ENCODE data around the gene SGO2. TPM values are rescaled to one million over a fixed set of nuclear protein-coding genes. Genes with fewer than 3 reads are reported as not detected.

SGO2 gene
- total RNA-seq, 1 donor from 2014 or later, result 27.2 TPM

DNA sequence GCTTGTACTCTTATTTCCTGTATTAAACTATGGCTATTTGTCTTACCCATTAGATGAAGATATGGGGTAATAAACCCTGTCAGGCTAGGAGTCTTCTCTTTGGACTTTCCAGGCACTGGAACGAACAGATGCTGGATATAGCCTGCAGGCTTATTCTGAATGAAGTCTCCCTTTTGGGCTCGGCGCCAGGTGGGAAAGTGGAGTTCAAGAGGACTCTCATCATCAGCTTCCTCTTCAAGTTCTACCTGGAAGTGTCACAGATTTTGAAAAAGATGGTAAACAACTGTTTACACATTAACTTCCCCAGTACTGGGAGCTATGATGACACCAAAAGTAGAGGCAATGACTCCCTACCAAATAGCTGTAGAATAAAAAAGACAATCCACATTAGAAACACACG is 87.7 kb downstream of the SGO2 start:
- Mint-ChIP-seq H3K9me3 (no peaks in the 10 kb centered on the region), H3K4me1 (peaks cover 11% of the 10 kb centered on the region), H3K27ac (no peak overlapping the region), H3K4me3 (no peak overlapping the region), H3K27me3 (peaks cover under 1% of the 10 kb centered on the region), H3K36me3 (ENCODE audit: low read depth) (no peaks in the 10 kb centered on the region)
- intact Hi-C loops (cut with micrococcal nuclease), result no loop called here
- no peak for DNase-seq

DNA sequence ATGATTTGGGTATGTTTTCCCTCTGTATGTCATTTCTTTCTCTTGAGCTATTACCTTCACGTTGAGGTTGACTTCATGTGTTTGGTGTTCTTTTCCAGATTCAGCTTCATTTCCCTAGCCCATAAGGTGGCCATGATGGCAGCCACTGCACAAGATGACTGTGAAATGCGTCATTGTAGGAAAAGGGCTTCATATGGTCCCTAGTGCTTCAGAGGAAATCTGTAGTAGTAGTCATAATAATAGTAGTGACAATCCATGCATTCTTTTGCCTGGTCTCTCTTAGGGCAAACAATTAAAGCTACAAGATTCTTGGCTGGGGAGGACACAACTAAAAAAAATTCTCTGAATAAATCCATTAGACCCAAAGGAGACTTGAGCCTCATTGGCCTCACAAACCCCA is 88.2 kb downstream of the SGO2 start:
- H3K4me3 Mint-ChIP-seq, result no peak overlapping the region
- H3K4me1 Mint-ChIP-seq, result peaks cover 11% of the 10 kb centered on the region
- DNase-seq, result no peak
- no peaks in the 10 kb centered on the region for H3K27me3 Mint-ChIP-seq
- intact Hi-C loops (cut with micrococcal nuclease), result no loop called here
- H3K36me3 Mint-ChIP-seq (ENCODE audit: low read depth), result no peaks in the 10 kb centered on the region
- no peaks in the 10 kb centered on the region for H3K9me3 Mint-ChIP-seq
- H3K27ac Mint-ChIP-seq, result no peak overlapping the region

DNA sequence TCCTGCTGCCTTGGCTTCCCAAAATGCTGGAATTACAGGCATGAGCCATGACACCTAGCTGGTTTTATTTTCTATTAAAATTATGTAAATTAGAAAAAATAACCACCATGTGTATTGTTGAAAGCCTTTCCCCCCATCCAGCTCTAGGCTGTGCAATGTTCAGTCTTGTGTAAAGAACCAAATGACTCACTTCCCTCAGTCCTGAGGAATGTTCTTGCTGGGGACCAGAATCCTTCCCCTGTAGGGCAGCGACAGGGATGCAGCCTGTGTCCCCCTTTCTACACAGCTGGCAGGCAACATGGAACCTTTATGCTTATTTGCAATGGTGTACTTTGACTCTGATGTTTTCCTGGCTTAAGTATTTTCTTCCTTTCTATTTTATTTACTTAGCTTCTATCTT is 89.2 kb downstream of the SGO2 start:
- Mint-ChIP-seq H3K9me3 (no peaks in the 10 kb centered on the region), H3K4me3 (no peak overlapping the region), H3K36me3 (ENCODE audit: low read depth) (no peaks in the 10 kb centered on the region), H3K4me1 (peaks cover 11% of the 10 kb centered on the region), H3K27me3 (no peaks in the 10 kb centered on the region), H3K27ac (no peak overlapping the region)
- intact Hi-C loops (cut with micrococcal nuclease), result loop anchor here (5.0 kb wide), 1 partner anchor 87 kb away; no protein-coding TSS in a partner anchor
- DNase-seq, result no peak

DNA sequence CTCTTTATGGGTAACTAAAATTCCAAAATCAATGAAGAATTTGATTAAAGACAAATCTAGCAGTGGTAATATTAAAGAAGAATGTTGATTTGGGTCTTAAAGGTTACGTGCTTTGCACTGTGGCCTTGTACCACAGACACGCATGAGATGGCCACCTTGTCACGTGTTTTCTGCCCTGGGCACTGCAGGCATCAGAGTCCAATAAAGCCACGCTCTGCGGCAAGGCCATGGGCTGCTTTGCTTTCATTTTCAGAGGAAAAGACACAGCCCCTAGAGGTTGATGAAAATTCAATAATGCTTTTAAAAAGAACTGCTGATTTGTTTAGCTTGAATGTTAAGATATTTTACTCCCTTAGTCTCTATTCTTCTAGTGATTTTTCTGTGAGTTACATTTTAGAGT is 90.2 kb downstream of the SGO2 start:
- Mint-ChIP-seq H3K9me3 (no peaks in the 10 kb centered on the region), H3K4me1 (peaks cover 11% of the 10 kb centered on the region), H3K36me3 (ENCODE audit: low read depth) (no peaks in the 10 kb centered on the region), H3K27ac (no peak overlapping the region), H3K27me3 (no peaks in the 10 kb centered on the region), H3K4me3 (no peak overlapping the region)
- DNase-seq, result no peak
- intact Hi-C loops (cut with micrococcal nuclease), result loop anchor here (5.0 kb wide), 1 partner anchor 86 kb away; no protein-coding TSS in a partner anchor

DNA sequence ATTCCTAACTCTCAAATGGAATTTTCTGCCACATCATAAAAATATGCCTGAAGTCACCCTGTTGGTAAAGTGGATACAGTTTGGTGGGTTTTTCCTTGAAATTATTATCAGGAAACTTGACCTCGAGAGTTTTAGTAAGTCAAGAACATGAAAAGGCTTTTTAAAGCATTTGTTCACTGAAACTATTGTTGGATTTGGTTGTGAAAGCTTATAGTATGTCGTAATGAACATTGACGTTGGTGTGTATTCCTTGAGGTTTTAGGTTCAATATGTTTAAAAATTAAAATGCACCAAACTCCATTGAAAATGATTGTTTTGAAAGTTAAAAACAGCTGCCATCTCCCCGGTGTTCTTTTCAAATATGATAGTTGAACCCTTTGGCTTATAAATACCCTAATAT is 90.6 kb downstream of the SGO2 start:
- no peak overlapping the region for H3K4me3 Mint-ChIP-seq
- intact Hi-C loops (cut with micrococcal nuclease), result loop anchor here (5.0 kb wide), 1 partner anchor 86 kb away; no protein-coding TSS in a partner anchor
- H3K36me3 Mint-ChIP-seq (ENCODE audit: low read depth), result no peaks in the 10 kb centered on the region
- no peak overlapping the region for H3K27ac Mint-ChIP-seq
- peaks cover 11% of the 10 kb centered on the region for H3K4me1 Mint-ChIP-seq
- H3K27me3 Mint-ChIP-seq, result no peaks in the 10 kb centered on the region
- no peaks in the 10 kb centered on the region for H3K9me3 Mint-ChIP-seq
- no peak for DNase-seq

DNA sequence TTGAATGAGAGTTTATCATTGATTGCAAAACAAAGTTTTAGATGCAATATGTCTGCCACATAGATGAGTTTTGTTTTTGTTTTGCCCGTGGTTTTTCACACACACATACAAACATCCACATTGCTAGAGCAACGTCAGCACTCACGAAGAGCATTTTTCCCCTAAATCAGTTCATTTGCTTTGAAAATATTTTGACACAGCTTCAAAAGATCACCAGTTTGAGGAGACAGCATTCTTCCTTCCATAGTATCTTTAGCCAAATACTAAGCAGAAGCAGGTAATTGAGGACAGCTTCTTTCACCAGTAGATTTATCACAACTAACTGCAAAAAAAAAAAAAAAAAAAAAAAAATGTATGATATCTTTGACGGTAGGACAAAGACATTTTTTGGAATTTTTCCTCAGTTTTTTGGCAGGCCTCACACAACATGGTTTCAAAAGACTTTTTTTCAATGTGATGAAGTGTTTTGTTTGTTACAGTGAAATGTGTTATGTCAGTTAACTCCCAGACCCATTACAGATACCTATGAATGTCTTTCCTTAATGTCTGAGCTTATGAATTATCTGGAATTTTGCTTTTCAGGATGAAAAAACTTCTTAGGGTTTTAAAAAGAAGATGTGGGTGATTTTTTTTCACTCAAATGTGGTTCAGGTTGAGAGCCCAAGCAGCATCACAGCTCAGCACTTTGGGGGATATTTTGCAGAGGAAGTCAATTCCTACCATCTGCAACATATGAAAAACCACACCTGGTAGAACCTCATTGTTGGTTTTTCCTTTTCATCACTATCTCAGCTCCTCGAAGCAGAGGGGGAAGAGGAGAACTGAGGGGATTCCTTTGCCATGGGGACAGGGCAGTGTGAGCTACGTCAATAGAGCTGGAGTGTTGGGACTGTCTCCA is 91.4 kb downstream of the SGO2 start:
- intact Hi-C loops (cut with micrococcal nuclease), result loop anchor here (5.0 kb wide), 1 partner anchor 85 kb away; no protein-coding TSS in a partner anchor
- no peak overlapping the region for H3K4me3 Mint-ChIP-seq
- peaks cover 11% of the 10 kb centered on the region for H3K4me1 Mint-ChIP-seq
- no peaks in the 10 kb centered on the region for H3K9me3 Mint-ChIP-seq
- no peaks in the 10 kb centered on the region for H3K27me3 Mint-ChIP-seq
- H3K27ac Mint-ChIP-seq, result no peak overlapping the region
- H3K36me3 Mint-ChIP-seq (ENCODE audit: low read depth), result no peaks in the 10 kb centered on the region
- DNase-seq, result no peak

DNA sequence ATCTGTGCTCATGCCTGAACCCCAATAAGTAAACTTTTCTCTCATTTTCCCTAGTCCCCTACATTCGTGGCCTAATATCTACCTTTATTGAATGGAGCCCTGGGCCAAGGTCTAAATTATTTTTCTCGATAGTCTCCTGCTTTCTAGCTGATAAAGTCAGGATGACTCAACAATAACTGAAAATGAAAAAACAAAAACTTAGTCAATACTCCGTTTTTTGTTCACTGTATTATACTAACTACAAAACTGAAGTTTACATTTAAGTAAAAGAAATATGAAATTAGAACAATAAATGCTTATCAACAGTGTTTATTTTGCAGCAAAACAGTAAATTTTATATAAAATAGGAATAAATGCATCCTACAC is 92.0 kb downstream of the SGO2 start:
- DNase-seq, result no peak
- H3K4me1 Mint-ChIP-seq, result peaks cover 11% of the 10 kb centered on the region
- no peaks in the 10 kb centered on the region for H3K9me3 Mint-ChIP-seq
- H3K27ac Mint-ChIP-seq, result no peak overlapping the region
- intact Hi-C loops (cut with micrococcal nuclease), result loop anchor here (5.0 kb wide), 1 partner anchor 84 kb away; no protein-coding TSS in a partner anchor
- no peaks in the 10 kb centered on the region for H3K27me3 Mint-ChIP-seq
- H3K4me3 Mint-ChIP-seq, result no peak overlapping the region
- H3K36me3 Mint-ChIP-seq (ENCODE audit: low read depth), result no peaks in the 10 kb centered on the region

DNA sequence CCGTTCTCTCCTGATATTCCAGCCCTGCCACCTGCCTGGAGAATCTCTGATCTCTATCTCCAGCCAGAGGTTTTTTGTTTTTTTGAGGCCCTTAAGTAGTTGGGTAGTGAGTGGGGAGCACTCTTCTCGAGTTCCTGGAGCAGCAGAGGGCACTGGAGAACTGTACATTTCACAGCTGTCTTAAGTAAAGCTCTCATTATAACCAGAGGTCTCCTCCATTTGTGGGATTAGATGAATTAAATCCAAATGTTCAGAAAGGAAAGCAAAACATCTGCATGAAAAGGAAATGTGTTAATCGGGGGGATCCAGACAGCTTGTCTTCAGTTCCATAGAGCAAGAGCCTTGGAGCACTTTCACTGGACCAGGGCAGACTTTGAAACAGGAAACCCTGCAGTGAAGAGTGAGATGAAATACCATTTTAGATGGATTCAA is 92.6 kb downstream of the SGO2 start:
- Mint-ChIP-seq H3K27ac (no peak overlapping the region), H3K27me3 (no peaks in the 10 kb centered on the region), H3K4me1 (peaks cover 11% of the 10 kb centered on the region), H3K9me3 (no peaks in the 10 kb centered on the region), H3K4me3 (no peak overlapping the region), H3K36me3 (ENCODE audit: low read depth) (no peaks in the 10 kb centered on the region)
- DNase-seq, result no peak
- intact Hi-C loops (cut with micrococcal nuclease), result loop anchor here (5.0 kb wide), 1 partner anchor 84 kb away; no protein-coding TSS in a partner anchor

DNA sequence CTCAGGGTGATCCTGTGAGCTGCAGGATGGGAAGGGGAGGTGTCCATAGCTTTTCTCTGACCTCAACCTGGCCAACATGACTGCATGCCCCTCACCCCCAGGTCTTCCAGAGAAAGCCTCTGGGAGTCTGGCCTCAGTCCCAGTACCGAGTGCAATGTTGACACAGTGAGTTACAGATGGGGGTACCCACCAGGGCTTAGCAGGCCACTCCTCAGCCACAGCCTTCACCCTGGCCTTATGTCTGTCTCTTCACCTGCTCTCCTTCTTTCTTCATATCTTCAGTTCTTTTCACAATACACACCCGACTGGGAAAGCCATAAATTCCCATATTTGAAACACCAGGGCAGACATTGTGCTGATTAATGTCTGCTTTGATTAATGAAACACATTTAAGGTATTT is 93.3 kb downstream of the SGO2 start:
- no peak overlapping the region for H3K27ac Mint-ChIP-seq
- no peaks in the 10 kb centered on the region for H3K36me3 Mint-ChIP-seq (ENCODE audit: low read depth)

DNA sequence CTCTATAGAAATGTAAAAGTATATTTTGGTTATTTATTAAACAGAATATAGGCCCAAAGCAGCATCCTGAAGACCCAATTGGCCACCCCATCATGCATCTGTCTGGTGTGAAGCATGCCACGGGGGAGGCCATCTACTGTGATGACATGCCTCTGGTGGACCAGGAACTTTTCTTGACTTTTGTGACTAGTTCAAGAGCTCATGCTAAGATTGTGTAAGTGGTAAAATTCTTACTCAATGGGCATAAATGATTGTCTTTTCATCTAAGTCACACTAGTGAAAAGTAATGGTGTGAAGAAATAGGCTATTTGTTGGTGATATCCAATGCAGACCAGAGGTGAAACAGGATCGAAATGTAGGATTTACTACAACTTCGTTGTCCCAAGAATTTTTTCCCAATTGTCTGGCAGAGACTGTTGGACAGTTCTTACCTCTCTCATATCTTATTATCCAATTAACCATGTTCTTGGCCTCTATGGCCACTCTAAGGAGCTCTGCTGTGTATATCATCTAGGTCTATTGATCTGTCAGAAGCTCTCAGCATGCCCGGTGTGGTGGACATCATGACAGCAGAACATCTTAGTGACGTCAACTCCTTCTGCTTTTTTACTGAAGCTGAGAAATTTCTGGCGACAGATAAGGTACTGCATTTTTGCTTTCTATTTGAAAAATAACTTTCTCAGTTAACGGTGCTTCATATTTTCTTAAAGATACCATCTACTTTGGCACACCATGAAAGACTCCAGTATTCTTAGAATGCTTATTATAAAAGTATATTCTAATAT is 94.8 kb downstream of the SGO2 start:
- H3K27ac Mint-ChIP-seq, result no peak overlapping the region
- H3K27me3 Mint-ChIP-seq, result peaks cover 1% of the 10 kb centered on the region
- H3K36me3 Mint-ChIP-seq (ENCODE audit: low read depth), result no peaks in the 10 kb centered on the region

More for the DNA sequence above, 93.3 kb downstream of the SGO2 start:
- intact Hi-C loops (cut with micrococcal nuclease), result loop anchor here (5.0 kb wide), 1 partner anchor 83 kb away; no protein-coding TSS in a partner anchor
- peaks cover 11% of the 10 kb centered on the region for H3K4me1 Mint-ChIP-seq
- H3K27me3 Mint-ChIP-seq, result no peaks in the 10 kb centered on the region
- H3K4me3 Mint-ChIP-seq, result no peak overlapping the region
- no peak for DNase-seq
- H3K9me3 Mint-ChIP-seq, result no peaks in the 10 kb centered on the region

DNA sequence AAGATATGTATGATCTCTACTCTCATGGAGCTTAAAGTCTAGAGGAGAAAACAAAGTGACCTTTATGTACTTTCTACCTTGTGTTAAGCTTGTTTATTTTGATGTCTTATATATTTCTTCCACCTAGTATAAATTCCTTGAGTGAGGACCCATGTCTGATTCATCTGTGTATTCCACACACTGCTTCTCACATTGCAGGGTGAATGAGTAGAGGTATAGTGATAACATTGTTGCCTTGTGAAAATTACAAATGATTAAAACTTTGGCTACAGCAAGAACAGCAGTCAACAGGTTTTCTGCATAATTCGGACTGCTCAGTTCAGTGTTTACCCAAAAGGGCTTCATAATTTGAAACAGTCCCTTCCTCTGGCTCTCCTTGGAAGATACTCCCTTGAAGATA is 96.1 kb downstream of the SGO2 start:
- Mint-ChIP-seq H3K36me3 (ENCODE audit: low read depth) (no peaks in the 10 kb centered on the region), H3K4me3 (no peak overlapping the region), H3K27ac (no peak overlapping the region), H3K4me1 (peaks cover 8% of the 10 kb centered on the region), H3K27me3 (peaks cover 2% of the 10 kb centered on the region), H3K9me3 (no peaks in the 10 kb centered on the region)
- DNase-seq, result no peak
- intact Hi-C loops (cut with micrococcal nuclease), result no loop called here

More for the DNA sequence above, 94.8 kb downstream of the SGO2 start:
- intact Hi-C loops (cut with micrococcal nuclease), result no loop called here
- peaks cover 11% of the 10 kb centered on the region for H3K4me1 Mint-ChIP-seq
- no peaks in the 10 kb centered on the region for H3K9me3 Mint-ChIP-seq
- DNase-seq, result no peak
- H3K4me3 Mint-ChIP-seq, result no peak overlapping the region

DNA sequence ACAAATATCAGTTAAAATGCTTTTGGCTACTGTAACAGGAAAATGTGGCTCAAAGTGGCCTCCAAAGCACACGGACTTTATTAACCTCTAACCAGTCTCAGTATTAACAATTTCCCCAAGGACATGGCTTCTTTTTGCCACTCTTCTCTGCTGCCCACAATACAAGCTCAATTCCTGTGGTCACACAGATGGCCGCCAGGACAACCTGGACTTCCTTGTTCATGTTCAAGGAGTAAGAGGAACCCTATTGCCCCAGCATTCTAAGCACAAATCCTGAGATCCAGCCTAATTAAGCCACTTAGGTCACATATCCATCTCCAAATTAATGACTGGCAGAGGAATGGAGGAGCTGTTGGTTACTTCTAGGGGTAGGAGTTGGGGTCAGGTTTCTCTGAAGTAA is 98.0 kb downstream of the SGO2 start:
- Mint-ChIP-seq H3K36me3 (ENCODE audit: low read depth) (no peaks in the 10 kb centered on the region), H3K27me3 (peaks cover 3% of the 10 kb centered on the region), H3K9me3 (no peaks in the 10 kb centered on the region), H3K4me1 (no peaks in the 10 kb centered on the region), H3K27ac (no peak overlapping the region), H3K4me3 (no peak overlapping the region)
- intact Hi-C loops (cut with micrococcal nuclease), result no loop called here
- DNase-seq, result no peak

DNA sequence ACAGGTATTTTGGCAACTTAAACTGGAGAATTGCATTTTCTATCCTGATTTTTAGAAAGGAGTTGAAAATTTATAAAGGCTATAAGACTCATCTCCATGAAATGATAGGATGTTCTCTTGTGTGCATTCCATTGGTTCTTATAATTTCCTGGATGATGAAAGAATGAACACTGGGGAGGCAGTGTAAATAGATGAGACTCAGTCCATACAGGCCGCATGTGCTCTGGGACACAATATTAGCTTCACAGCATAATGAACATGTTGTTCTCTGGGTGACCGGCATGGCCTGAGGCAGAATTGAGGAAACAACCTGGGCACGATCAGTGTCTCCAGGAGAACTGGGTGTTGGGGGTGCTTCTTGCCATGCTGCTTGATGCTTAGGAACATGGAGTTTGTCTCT is 98.7 kb downstream of the SGO2 start:
- no peak overlapping the region for H3K4me3 Mint-ChIP-seq
- H3K27me3 Mint-ChIP-seq, result peaks cover 3% of the 10 kb centered on the region
- no peak overlapping the region for H3K27ac Mint-ChIP-seq
- intact Hi-C loops (cut with micrococcal nuclease), result no loop called here
- no peaks in the 10 kb centered on the region for H3K9me3 Mint-ChIP-seq
- no peak for DNase-seq
- no peaks in the 10 kb centered on the region for H3K4me1 Mint-ChIP-seq
- no peaks in the 10 kb centered on the region for H3K36me3 Mint-ChIP-seq (ENCODE audit: low read depth)

DNA sequence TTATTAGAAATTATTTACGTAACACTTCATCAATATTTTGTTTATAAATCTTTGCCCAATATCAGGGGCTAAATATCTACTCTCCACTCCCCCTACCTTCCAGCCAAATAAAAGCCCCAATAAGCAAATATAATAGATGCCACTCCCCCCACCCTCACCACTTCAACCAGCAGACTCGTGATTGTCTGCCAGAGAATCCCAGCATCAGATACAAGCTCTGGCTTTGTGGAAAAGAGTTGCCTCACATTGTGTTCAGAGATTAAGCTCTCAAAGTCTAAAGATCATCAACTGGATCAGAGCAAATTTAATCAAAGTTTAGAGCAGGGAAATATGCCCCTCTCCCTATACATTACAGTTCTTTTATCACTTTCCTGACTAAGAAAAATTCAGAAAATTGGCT is 99.3 kb downstream of the SGO2 start:
- H3K27ac Mint-ChIP-seq, result no peak overlapping the region
- no peak overlapping the region for H3K4me3 Mint-ChIP-seq
- DNase-seq, result no peak
- H3K4me1 Mint-ChIP-seq, result no peaks in the 10 kb centered on the region
- H3K36me3 Mint-ChIP-seq (ENCODE audit: low read depth), result no peaks in the 10 kb centered on the region
- no peaks in the 10 kb centered on the region for H3K9me3 Mint-ChIP-seq
- intact Hi-C loops (cut with micrococcal nuclease), result no loop called here
- H3K27me3 Mint-ChIP-seq, result peaks cover 4% of the 10 kb centered on the region
